GM18867 (cell line): ENCODE results near the gene RHO.
A peak's percentile ranks its signal among the peaks of the same experiment; 100 is the strongest.

Source experiments
- ATAC-seq: cut with Tn5 transposase; IDR thresholded peaks from one replicate; pipeline ENCODE4 v1.9.1; 2021; ENCODE audit warnings: mild to moderate bottlenecking, moderate library complexity; ENCODE audit not compliant: unreplicated experiment

RHO gene

DNA sequence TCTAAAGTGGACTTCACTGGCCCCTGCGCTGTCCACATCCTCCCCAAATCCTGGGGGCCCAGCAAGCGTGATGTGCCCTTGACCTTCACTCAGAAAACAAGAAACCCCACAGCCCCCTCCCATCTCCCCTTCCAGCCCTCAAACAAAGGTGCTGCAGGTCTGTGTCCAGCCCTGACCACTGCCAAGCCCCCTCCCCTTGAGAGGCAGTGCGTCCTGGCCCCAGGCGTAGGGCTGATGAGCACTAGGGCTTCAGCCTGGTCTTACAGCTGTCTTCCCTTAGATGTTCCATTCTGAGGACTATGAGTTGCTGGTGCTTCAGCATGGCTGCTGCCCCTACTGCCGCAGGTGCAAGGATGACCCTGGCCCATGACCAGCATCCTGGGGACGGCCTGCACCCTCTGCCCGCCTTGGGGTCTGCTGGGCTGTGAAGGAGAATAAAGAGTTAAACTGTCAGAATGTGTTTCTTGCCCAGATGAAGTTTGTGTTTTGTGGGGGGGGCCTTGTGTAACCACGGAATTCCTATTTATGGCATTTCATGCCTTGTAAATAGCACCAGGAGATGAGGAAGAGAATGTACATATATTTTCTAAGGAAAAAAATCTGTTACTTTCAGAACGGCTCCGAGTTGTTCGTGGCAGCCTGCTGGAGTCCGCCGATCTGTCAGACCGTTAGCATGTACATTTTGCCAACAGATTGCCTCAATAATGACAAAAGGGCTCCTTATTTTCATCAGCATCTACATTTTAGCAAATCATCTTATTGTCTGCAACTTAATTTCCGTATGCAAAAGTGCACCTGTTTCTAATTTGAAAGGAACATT is 8.3 kb upstream of the RHO start:
- no peak for ATAC-seq

DNA sequence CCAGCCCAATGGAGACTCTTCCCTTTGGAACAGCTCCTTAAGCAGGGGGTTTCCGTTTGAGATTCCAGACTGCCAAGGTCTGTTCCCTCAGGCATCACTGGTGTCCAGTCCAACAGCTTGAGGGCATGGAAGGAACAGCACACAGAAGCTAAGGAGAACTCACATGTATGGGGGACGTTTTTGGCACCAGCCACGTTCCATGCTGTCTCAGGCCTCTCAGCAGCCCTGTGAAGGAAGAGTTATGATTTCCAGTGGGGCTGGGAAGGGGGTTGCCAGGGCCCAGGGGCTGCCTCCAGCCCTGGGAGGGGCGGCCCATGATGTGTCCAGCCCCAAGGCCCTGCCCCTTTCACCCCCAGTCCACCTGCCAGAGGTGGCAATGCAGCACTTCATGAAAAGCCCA is 7.5 kb upstream of the RHO start:
- no peak for ATAC-seq

- ATAC-seq, result no peak
These were observed 6.8 kb upstream of the RHO start for GRCh38 chr3:129521611-129522010.

DNA sequence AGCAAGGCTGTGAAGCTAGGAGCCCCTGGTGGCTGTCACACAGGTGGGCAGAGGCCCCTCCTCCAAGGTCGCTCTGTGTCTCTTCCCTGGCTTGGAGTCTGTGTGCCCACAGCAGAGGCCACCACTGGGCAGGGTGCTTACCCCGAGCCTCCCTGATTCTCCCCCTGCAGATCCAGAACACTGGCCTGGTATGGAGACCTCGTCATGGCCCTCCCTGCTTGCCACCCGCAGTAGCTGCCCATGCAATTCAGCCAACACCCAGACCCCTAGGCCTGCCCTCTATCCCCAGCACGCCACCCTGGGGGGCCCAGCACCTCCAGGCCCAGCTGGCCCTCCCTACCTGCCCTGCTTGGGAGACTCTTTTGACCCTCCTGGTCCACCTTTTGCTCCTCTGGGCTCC is 5.5 kb upstream of the RHO start:
- no peak for ATAC-seq

GRCh38 chr3:129524081-129524480 is 4.4 kb upstream of the RHO start:
- no peak for ATAC-seq

- no peak for ATAC-seq
These were observed 3.0 kb upstream of the RHO start for GRCh38 chr3:129525341-129525968.

- ATAC-seq, result peak; percentile 91
These were observed 2.1 kb upstream of the RHO start for GRCh38 chr3:129526121-129526900.

- no peak for ATAC-seq
These were observed 1.2 kb upstream of the RHO start for GRCh38 chr3:129527262-129527661.

DNA sequence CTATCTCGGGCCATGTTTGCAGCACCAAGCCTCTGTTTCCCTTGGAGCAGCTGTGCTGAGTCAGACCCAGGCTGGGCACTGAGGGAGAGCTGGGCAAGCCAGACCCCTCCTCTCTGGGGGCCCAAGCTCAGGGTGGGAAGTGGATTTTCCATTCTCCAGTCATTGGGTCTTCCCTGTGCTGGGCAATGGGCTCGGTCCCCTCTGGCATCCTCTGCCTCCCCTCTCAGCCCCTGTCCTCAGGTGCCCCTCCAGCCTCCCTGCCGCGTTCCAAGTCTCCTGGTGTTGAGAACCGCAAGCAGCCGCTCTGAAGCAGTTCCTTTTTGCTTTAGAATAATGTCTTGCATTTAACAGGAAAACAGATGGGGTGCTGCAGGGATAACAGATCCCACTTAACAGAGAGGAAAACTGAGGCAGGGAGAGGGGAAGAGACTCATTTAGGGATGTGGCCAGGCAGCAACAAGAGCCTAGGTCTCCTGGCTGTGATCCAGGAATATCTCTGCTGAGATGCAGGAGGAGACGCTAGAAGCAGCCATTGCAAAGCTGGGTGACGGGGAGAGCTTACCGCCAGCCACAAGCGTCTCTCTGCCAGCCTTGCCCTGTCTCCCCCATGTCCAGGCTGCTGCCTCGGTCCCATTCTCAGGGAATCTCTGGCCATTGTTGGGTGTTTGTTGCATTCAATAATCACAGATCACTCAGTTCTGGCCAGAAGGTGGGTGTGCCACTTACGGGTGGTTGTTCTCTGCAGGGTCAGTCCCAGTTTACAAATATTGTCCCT is 1.2 kb downstream of the RHO start:
- no peak for ATAC-seq

DNA sequence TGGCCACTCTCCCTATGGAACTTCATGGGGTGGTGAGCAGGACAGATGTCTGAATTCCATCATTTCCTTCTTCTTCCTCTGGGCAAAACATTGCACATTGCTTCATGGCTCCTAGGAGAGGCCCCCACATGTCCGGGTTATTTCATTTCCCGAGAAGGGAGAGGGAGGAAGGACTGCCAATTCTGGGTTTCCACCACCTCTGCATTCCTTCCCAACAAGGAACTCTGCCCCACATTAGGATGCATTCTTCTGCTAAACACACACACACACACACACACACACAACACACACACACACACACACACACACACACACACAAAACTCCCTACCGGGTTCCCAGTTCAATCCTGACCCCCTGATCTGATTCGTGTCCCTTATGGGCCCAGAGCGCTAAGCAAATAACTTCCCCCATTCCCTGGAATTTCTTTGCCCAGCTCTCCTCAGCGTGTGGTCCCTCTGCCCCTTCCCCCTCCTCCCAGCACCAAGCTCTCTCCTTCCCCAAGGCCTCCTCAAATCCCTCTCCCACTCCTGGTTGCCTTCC is 1.9 kb downstream of the RHO start:
- no peak for ATAC-seq

DNA sequence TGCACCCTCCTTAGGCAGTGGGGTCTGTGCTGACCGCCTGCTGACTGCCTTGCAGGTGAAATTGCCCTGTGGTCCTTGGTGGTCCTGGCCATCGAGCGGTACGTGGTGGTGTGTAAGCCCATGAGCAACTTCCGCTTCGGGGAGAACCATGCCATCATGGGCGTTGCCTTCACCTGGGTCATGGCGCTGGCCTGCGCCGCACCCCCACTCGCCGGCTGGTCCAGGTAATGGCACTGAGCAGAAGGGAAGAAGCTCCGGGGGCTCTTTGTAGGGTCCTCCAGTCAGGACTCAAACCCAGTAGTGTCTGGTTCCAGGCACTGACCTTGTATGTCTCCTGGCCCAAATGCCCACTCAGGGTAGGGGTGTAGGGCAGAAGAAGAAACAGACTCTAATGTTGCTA is 2.4 kb downstream of the RHO start:
- no peak for ATAC-seq

GRCh38 chr3:129531699-129532098 is 3.3 kb downstream of the RHO start:
- ATAC-seq, result no peak

DNA sequence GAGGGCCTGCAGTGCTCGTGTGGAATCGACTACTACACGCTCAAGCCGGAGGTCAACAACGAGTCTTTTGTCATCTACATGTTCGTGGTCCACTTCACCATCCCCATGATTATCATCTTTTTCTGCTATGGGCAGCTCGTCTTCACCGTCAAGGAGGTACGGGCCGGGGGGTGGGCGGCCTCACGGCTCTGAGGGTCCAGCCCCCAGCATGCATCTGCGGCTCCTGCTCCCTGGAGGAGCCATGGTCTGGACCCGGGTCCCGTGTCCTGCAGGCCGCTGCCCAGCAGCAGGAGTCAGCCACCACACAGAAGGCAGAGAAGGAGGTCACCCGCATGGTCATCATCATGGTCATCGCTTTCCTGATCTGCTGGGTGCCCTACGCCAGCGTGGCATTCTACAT is 3.8 kb downstream of the RHO start:
- ATAC-seq, result no peak

DNA sequence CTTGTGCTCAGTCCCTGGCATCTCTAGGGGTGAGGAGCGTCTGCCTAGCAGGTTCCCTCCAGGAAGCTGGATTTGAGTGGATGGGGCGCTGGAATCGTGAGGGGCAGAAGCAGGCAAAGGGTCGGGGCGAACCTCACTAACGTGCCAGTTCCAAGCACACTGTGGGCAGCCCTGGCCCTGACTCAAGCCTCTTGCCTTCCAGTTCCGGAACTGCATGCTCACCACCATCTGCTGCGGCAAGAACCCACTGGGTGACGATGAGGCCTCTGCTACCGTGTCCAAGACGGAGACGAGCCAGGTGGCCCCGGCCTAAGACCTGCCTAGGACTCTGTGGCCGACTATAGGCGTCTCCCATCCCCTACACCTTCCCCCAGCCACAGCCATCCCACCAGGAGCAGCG is 5.0 kb downstream of the RHO start:
- ATAC-seq, result no peak

DNA sequence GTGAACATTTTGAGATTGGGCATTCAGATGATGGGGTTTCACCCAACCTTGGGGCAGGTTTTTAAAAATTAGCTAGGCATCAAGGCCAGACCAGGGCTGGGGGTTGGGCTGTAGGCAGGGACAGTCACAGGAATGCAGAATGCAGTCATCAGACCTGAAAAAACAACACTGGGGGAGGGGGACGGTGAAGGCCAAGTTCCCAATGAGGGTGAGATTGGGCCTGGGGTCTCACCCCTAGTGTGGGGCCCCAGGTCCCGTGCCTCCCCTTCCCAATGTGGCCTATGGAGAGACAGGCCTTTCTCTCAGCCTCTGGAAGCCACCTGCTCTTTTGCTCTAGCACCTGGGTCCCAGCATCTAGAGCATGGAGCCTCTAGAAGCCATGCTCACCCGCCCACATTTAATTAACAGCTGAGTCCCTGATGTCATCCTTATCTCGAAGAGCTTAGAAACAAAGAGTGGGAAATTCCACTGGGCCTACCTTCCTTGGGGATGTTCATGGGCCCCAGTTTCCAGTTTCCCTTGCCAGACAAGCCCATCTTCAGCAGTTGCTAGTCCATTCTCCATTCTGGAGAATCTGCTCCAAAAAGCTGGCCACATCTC is 6.1 kb downstream of the RHO start:
- no peak for ATAC-seq

- ATAC-seq, result no peak
These were observed 6.6 kb downstream of the RHO start for GRCh38 chr3:129535075-129535474.

GRCh38 chr3:129536374-129536667 is 7.9 kb downstream of the RHO start:
- no peak for ATAC-seq

- no peak for ATAC-seq
These were observed 8.4 kb downstream of the RHO start for GRCh38 chr3:129536804-129537203.

- ATAC-seq, result no peak
These were observed 10.8 kb downstream of the RHO start for GRCh38 chr3:129539206-129539605.

GRCh38 chr3:129540776-129541516 is 12.5 kb downstream of the RHO start:
- no peak for ATAC-seq
